Measurements from ENCODE around the gene KIAA2012.

Gene KIAA2012

GRCh38 chr2:202249521-202250253 is 176.6 kb downstream of the KIAA2012 start:
- H3K4me2 ChIP-seq (ENCODE audit: insufficient read depth, low read length) = no peak overlapping the region

GRCh38 chr2:202251494-202251893 is 178.4 kb downstream of the KIAA2012 start:
- Histone ChIP-seq H2AFZ (ENCODE audit: low read depth, low read length) (no peak overlapping the region), H3K36me3 (ENCODE audit: insufficient read depth, low read length) (no peaks in the 10 kb centered on the region), H3K9ac (ENCODE audit: low read depth, low read length) (no peak overlapping the region), H3K27me3 (ENCODE audit: insufficient read depth, low read length, poor library complexity) (no peaks in the 10 kb centered on the region), H3K4me3 (ENCODE audit: low read depth in 1 of 2, low read length in 2 of 2) (no peak overlapping the region), H3K9me3 (ENCODE audit: insufficient read depth, low read length, severe bottlenecking) (no peaks in the 10 kb centered on the region), H3K4me2 (ENCODE audit: insufficient read depth, low read length) (no peak overlapping the region), H4K20me1 (ENCODE audit: insufficient read depth, low read length) (no peaks in the 10 kb centered on the region), H3K27ac (ENCODE audit: low read length) (no peak overlapping the region), H3K79me2 (ENCODE audit: insufficient read depth, low read length) (no peaks in the 10 kb centered on the region), H3K4me1 (ENCODE audit: insufficient read depth, low read length) (no peaks in the 10 kb centered on the region)
- DNase-seq (no peak), ATAC-seq (ENCODE audit: insufficient read depth, low read depth) (no peak)
- no peak for TF ChIP-seq EZH2 (IDR thresholded peaks at IDR 0.05; ENCODE audit: borderline replicate concordance, low read depth, low read length, severe bottlenecking)
- TF ChIP-seq, protein P1, sequence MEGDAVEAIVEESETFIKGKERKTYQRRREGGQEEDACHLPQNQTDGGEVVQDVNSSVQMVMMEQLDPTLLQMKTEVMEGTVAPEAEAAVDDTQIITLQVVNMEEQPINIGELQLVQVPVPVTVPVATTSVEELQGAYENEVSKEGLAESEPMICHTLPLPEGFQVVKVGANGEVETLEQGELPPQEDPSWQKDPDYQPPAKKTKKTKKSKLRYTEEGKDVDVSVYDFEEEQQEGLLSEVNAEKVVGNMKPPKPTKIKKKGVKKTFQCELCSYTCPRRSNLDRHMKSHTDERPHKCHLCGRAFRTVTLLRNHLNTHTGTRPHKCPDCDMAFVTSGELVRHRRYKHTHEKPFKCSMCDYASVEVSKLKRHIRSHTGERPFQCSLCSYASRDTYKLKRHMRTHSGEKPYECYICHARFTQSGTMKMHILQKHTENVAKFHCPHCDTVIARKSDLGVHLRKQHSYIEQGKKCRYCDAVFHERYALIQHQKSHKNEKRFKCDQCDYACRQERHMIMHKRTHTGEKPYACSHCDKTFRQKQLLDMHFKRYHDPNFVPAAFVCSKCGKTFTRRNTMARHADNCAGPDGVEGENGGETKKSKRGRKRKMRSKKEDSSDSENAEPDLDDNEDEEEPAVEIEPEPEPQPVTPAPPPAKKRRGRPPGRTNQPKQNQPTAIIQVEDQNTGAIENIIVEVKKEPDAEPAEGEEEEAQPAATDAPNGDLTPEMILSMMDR (IDR thresholded peaks at IDR 0.05; ENCODE audit: borderline replicate concordance, extremely low read depth, low read length, poor library complexity, severe bottlenecking) = no peak

More at GRCh38 chr2:202249521-202250253, 176.6 kb downstream of the KIAA2012 start:
- no peak for TF ChIP-seq EZH2 (IDR thresholded peaks at IDR 0.05; ENCODE audit: borderline replicate concordance, low read depth, low read length, severe bottlenecking)
- TF ChIP-seq, protein P1 (IDR thresholded peaks at IDR 0.05; ENCODE audit: borderline replicate concordance, extremely low read depth, low read length, poor library complexity, severe bottlenecking) = no peak
- no peak for DNase-seq
- H3K79me2 ChIP-seq (ENCODE audit: insufficient read depth, low read length) = no peaks in the 10 kb centered on the region
- no peaks in the 10 kb centered on the region for H4K20me1 ChIP-seq (ENCODE audit: insufficient read depth, low read length)
- no peak overlapping the region for H3K9ac ChIP-seq (ENCODE audit: low read depth, low read length)
- H3K4me3 ChIP-seq (ENCODE audit: low read depth in 1 of 2, low read length in 2 of 2) = no peak overlapping the region
- H3K4me1 ChIP-seq (ENCODE audit: insufficient read depth, low read length) = no peaks in the 10 kb centered on the region
- H3K36me3 ChIP-seq (ENCODE audit: insufficient read depth, low read length) = no peaks in the 10 kb centered on the region
- no peak overlapping the region for H3K27ac ChIP-seq (ENCODE audit: low read length)
- H3K27me3 ChIP-seq (ENCODE audit: insufficient read depth, low read length, poor library complexity) = no peaks in the 10 kb centered on the region
- no peaks in the 10 kb centered on the region for H3K9me3 ChIP-seq (ENCODE audit: insufficient read depth, low read length, severe bottlenecking)
- no peak overlapping the region for H2AFZ ChIP-seq (ENCODE audit: low read depth, low read length)
- no peak for ATAC-seq (ENCODE audit: insufficient read depth, low read depth)

All from DND-41 (cell line).